Measurements from ENCODE around the gene ZNF341.

GRCh38 chr20:33739493-33739892 lies 7.7 kb downstream of the ZNF341 start:
- no peak for TF ChIP-seq EZH2phosphoT487 (IDR thresholded peaks at IDR 0.05; ENCODE audit: insufficient read depth, low read depth)
- no peak for TF ChIP-seq EZH2 (IDR thresholded peaks at IDR 0.05; ENCODE audit: insufficient read depth, poor library complexity, severe bottlenecking)
